K562 (cell line): Measurements from ENCODE around the gene GORASP1. TPM values are rescaled to one million over a fixed set of nuclear protein-coding genes. Genes with fewer than 3 reads are reported as not detected.

Source experiments
- GABPB2 ChIP-seq: fragments of 250-450 bp; sonication (Bioruptor Pico); conservative IDR thresholded peaks from 2 replicates; pipeline ENCODE4 v1.5.1; 2021; ENCODE audit warnings: mild to moderate bottlenecking
- MGA ChIP-seq: fragments of 450-650 bp; IDR thresholded peaks from 2 replicates; pipeline ENCODE4 v1.6.1; 2016; ENCODE audit warnings: mild to moderate bottlenecking, moderate library complexity
- TFAM ChIP-seq: fragments of 250-450 bp; sonication (Bioruptor Pico); conservative IDR thresholded peaks from 2 replicates; pipeline ENCODE4 v1.5.0; 2021; ENCODE audit warnings: mild to moderate bottlenecking, moderate library complexity
- TOE1 ChIP-seq, 2 experiments: fragments of 450-650 bp in 1 of 2; sonication (generic) in 1 of 2; formaldehyde crosslinking in 1 of 2; IDR thresholded peaks; 2 replicates each; pipeline versions ENCODE4 v1.7.1 to v1.8.0; 2016 to 2022; ENCODE audit warnings: borderline replicate concordance in 2 of 2, mild to moderate bottlenecking in 2 of 2, antibody characterized with exemption in 1 of 2, inconsistent platforms in 1 of 2, low read depth in 1 of 2, missing genetic modification reagents in 1 of 2, moderate library complexity in 1 of 2
- polyA plus RNA-seq, 8 experiments: library from polyadenylated mRNA; depleted of rRNA in 4 of 8; stranded (reverse) in 5 of 8; unstranded in 3 of 8; fragments of >200 nt; fragmentation: Nextera tagmentation in 2 of 8; fragmentation: Illumina TruSeq in 1 of 8; extraction: Ambion mirVana in 2 of 8; extraction: Trizol in 1 of 8; gene quantifications; 2 replicates each; pipeline versions ENCODE4 v1.2.1 to v1.2.3, GENCODE V29; 2011 to 2014; ENCODE audit warnings: inconsistent platforms in 1 of 8, missing spikeins in 1 of 8
- total RNA-seq, 7 experiments: library from RNA; depleted of rRNA in 6 of 7; stranded (reverse); fragments of >200 nt in 6 of 7; fragmentation: Illumina TruSeq in 2 of 7; extraction: Trizol in 2 of 7; gene quantifications; 2 replicates each; pipeline versions ENCODE4 v1.2.1 to v1.2.3, GENCODE V29; 2011 to 2021; ENCODE audit warnings: low replicate concordance in 1 of 7
- TF ChIP-seq, protein P1 (sequence below): fragments of 250-450 bp; sonication (Bioruptor Pico); IDR thresholded peaks from 2 replicates; pipeline ENCODE4 v1.8.0; 2021; ENCODE audit warnings: borderline replicate concordance, mild to moderate bottlenecking, moderate library complexity; ENCODE audit not compliant: poor library complexity, severe bottlenecking
- TF ChIP-seq, protein P2 (sequence below): sonication (generic); formaldehyde crosslinking; IDR thresholded peaks from 2 replicates; pipeline ENCODE4 v1.8.0; 2022; ENCODE audit warnings: mild to moderate bottlenecking, low read depth, missing genetic modification reagents
- TF ChIP-seq, protein P3 (sequence below): IDR thresholded peaks from 2 replicates; pipeline ENCODE4 v1.6.1; 2016; ENCODE audit warnings: missing genetic modification characterization, missing compliant biosample characterization
- TF ChIP-seq, protein P4 (sequence below): fragments of 250-450 bp; sonication (Bioruptor Pico); IDR thresholded peaks from 2 replicates; pipeline ENCODE4 v1.8.0; 2021; ENCODE audit warnings: moderate library complexity, mild to moderate bottlenecking, inconsistent platforms

The GORASP1 gene
- total and polyA plus RNA-seq, 9 of the 15 experiments (the other 6 are each of a cell fraction or from before 2014, with no cell fraction given): 8.4 to 87.9 (median 67.6) TPM

DNA sequence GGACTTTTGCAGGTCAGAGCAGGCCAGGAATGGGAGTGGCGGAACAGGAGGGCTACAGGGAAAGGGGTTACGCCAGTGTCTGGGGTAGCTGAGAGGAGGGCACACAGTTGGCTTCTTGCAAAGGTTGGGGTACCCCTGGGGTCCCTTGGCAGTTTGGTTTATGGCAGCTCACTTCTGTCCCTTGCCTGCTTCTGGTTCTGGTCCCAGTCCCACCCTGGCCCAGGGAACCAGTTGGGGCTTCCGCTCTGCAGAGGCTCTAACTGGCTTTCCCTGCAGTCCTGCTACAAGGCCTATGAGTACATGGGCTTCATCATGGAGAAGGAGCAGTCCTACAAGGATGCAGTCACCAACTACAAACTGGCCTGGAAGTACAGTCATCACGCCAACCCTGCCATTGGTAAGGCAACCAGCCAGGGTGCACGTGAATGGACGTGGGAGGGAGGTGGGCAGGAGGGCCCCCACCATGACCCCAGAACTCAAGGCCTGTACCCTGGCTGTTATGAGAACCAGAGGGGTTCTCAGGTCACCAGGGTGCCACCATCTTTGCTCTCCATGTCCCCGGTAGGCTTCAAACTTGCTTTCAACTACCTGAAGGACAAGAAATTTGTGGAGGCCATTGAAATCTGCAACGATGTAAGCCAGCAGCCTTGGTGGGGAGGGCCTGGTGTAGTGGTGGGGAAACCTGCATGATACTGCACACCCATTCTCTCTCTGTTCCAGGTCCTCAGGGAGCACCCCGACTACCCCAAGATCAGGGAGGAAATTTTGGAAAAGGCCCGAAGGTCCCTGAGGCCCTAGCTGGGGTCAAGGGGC lies 30.8 kb upstream of the GORASP1 start (continued):
- no peak for TF ChIP-seq MGA
- TF ChIP-seq GABPB2 (CRISPR knock-in tag): no peak
- TF ChIP-seq, protein P1, sequence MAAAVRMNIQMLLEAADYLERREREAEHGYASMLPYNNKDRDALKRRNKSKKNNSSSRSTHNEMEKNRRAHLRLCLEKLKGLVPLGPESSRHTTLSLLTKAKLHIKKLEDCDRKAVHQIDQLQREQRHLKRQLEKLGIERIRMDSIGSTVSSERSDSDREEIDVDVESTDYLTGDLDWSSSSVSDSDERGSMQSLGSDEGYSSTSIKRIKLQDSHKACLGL (CRISPR knock-in tag): no peak
- TF ChIP-seq, protein P2, sequence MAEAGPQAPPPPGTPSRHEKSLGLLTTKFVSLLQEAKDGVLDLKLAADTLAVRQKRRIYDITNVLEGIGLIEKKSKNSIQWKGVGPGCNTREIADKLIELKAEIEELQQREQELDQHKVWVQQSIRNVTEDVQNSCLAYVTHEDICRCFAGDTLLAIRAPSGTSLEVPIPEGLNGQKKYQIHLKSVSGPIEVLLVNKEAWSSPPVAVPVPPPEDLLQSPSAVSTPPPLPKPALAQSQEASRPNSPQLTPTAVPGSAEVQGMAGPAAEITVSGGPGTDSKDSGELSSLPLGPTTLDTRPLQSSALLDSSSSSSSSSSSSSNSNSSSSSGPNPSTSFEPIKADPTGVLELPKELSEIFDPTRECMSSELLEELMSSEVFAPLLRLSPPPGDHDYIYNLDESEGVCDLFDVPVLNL (CRISPR knock-in tag): no peak
- no peak for TF ChIP-seq TFAM (CRISPR knock-in tag)
- TF ChIP-seq, protein P3, sequence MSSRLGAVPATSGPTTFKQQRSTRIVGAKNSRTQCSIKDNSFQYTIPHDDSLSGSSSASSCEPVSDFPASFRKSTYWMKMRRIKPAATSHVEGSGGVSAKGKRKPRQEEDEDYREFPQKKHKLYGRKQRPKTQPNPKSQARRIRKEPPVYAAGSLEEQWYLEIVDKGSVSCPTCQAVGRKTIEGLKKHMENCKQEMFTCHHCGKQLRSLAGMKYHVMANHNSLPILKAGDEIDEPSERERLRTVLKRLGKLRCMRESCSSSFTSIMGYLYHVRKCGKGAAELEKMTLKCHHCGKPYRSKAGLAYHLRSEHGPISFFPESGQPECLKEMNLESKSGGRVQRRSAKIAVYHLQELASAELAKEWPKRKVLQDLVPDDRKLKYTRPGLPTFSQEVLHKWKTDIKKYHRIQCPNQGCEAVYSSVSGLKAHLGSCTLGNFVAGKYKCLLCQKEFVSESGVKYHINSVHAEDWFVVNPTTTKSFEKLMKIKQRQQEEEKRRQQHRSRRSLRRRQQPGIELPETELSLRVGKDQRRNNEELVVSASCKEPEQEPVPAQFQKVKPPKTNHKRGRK (tag): no peak
- no peak for TF ChIP-seq TOE1 (IDR thresholded peaks at IDR 0.05; ENCODE audit: borderline replicate concordance)
- TF ChIP-seq TOE1 (CRISPR knock-in tag; IDR thresholded peaks at IDR 0.05; ENCODE audit: borderline replicate concordance, low read depth): no peak
- TF ChIP-seq, protein P4, sequence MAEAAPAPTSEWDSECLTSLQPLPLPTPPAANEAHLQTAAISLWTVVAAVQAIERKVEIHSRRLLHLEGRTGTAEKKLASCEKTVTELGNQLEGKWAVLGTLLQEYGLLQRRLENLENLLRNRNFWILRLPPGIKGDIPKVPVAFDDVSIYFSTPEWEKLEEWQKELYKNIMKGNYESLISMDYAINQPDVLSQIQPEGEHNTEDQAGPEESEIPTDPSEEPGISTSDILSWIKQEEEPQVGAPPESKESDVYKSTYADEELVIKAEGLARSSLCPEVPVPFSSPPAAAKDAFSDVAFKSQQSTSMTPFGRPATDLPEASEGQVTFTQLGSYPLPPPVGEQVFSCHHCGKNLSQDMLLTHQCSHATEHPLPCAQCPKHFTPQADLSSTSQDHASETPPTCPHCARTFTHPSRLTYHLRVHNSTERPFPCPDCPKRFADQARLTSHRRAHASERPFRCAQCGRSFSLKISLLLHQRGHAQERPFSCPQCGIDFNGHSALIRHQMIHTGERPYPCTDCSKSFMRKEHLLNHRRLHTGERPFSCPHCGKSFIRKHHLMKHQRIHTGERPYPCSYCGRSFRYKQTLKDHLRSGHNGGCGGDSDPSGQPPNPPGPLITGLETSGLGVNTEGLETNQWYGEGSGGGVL (CRISPR knock-in tag): no peak
